Islet precursor cell (in vitro differentiated cells): ENCODE results near the gene CNOT11.
A peak's percentile ranks its signal among the peaks of the same experiment; 100 is the strongest.

ENCODE experiments used
- DNase-seq: peaks from one replicate; pipeline ENCODE4 v3.0.0-alpha.2; 2018

The CNOT11 gene

GRCh38 chr2:101282980-101283379 lies 30.3 kb downstream of the CNOT11 start:
- DNase-seq, result no peak

DNA sequence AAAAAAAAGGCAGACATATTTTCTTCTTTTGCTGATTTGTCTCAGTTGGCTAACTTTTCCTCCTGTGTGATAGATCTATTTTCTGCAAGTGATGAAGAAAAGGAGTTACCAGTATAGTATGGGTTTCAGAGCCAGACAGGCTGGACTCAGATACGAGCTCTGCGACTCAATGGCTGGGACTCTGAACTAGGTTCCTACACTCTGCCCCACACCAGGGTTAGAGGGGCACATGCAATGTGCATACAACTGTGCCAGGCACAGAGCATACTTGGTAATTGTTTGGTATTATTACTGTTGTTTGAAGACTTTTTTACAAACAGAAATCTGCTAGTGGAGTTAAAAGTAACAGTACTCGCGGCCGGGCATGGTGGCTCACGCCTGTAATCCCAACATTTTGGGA lies 34.0 kb downstream of the CNOT11 start:
- no peak for DNase-seq

GRCh38 chr2:101287303-101287702 lies 34.6 kb downstream of the CNOT11 start:
- no peak for DNase-seq

- DNase-seq, result no peak
These were observed 38.0 kb downstream of the CNOT11 start for GRCh38 chr2:101290711-101291110.

DNA sequence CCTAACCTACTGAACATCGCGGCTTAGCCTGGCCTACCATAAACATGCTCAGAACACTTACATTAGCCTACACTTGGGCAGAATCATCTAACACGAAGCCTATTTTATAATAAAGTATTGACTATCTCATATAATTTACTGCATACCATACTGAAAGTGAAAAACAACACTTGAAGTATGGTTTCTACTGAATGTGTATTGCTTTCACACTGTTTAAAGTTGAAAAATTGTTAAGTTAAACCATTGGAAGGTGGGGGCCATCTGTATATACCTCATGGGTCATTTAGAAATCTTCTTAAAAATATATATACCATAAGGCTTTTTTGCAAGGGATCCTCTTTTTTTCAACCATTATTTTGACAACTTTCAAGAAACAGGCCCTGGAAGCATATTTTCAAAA lies 39.3 kb downstream of the CNOT11 start:
- no peak for DNase-seq

DNA sequence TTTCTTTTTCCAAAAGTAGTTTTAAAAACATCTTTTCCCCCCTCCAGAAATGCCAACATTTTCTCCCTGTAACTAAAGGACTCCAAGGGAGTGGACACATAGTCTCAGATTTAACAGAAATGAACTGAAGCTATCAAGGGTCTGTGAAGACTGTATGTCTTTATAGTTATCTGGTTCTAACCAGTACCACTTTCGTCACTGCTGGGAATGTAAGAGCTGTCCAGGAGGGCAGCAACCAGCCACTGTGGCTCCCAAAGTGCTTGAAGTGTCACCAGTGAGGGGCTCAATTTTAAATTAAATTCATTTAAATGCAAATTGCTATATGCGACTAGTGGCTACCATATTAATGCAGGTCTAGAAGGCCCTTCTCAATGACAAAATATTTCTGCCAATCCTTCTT lies 40.9 kb downstream of the CNOT11 start:
- DNase-seq, result no peak

GRCh38 chr2:101294861-101295260 lies 42.2 kb downstream of the CNOT11 start:
- DNase-seq, result no peak

DNA sequence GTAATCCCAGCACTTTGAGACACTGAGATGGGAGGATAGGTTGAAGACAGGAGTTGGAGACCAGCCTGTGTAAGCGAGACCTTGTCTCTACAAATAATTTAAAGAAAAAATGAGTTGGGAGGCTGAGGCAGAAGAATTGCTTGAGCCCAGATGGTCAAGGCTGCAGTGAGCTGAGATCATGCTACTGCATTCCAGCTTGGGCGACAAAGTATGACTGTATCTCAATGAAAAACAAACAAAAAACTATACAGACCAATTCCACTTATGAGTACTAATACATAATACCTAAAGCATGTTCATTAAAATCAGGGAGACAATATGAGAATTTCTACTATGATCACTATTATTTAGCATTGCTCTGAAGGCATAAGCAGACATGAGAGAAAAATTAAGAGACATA lies 43.2 kb downstream of the CNOT11 start:
- no peak for DNase-seq

DNA sequence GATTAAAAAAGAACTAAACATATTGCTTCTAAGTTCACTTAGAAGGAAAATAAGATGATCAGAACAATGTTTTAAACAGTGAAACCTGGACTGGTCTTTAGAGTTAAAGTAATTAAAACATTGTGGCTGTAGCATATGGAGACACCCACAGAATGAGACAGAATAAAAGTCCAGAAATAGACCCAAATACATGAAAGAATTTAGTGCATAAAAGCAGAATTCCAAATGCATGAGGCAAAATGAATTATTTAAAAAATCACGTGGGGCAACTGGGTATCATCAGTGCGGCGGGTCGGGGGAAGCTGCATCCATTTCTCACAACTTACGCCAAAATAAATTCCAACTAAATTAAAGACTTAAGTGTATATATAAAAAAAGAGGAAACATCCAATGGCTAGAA lies 43.7 kb downstream of the CNOT11 start:
- no peak for DNase-seq

DNA sequence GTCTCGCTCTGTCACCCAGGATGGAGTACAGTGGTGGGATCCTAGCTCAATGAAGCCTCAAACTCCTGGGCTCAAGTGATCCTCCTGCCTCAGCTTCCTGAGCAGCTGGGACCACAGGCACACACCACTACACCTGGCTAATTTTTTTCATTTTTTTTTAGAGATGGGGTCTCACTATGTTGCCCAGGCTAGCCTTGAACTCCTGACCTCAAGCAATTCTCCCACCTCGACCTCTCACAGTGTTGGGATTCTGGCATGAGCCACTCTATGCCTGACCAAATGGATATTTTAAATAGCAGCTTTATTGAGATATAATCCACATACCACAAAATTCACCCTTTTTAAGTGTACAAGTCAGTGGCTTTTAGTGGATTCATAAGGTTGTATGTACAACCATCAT lies 44.7 kb downstream of the CNOT11 start:
- DNase-seq, result no peak

GRCh38 chr2:101299604-101300003 lies 46.9 kb downstream of the CNOT11 start:
- DNase-seq, result no peak

DNA sequence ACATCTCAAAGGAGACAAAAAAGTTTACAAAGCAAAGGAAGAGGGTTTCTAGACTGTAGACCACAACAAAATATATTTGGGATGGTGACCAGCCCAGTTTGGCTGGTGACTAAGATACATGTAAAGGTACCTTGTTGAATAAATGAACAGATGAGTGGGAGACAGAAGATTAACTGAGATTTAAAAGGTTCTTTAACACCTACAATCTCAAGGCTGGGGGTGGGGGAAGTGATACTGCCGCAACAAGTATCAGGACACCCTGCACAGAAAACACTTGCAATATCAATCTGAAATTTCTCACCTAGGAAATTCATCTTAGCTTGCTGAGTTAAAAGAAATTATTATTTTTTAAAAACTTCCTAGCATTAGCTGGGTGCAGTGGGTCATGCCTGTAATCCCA lies 47.5 kb downstream of the CNOT11 start:
- DNase-seq, result no peak

- DNase-seq, result no peak
These were observed 48.1 kb downstream of the CNOT11 start for GRCh38 chr2:101300836-101301235.

DNA sequence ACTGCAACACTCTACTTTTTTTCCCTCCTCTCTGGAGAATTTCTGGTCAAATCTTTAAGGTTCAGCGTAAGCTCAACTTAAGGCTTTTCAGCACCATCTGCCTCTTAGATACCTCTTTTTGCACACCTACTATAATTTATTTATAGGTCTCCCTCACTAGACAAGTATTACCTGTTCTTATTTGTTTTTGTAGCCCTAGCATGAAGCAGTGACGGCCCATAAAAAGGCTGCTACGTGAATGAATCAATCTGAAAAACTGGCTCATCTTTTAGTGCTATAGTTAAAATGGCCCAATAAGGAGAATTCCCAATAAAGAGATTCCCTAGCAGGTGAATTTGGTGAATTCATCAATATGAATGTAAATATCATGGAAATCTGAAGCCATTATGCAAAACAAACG lies 49.3 kb downstream of the CNOT11 start:
- no peak for DNase-seq

- DNase-seq, result no peak
These were observed 51.0 kb downstream of the CNOT11 start for GRCh38 chr2:101303688-101304087.

DNA sequence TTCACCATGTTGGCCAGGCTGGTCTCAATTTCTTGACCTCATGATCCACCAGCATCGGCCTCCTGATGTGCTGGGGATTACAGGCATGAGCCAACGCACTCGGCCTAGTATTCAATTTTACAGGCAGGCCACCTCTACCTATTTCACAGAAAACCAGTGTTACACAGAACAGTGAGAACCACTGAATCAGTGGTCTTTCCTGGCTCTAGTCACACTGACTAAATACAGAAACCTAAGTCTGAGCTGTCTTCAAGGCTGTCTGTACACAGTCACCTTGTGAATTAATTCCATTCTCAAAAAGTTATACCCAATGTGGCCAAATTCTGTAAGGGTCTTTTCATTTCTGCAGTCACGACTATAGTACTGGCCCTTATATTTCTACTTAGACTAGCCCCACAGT lies 52.3 kb downstream of the CNOT11 start:
- no peak for DNase-seq

GRCh38 chr2:101305492-101306078 lies 52.9 kb downstream of the CNOT11 start:
- DNase-seq, result peak; percentile 63

GRCh38 chr2:101306410-101306809 lies 53.7 kb downstream of the CNOT11 start:
- no peak for DNase-seq

GRCh38 chr2:101307503-101307902 lies 54.8 kb downstream of the CNOT11 start:
- no peak for DNase-seq

- DNase-seq, result peak; percentile 70
These were observed 55.3 kb downstream of the CNOT11 start for GRCh38 chr2:101307950-101308431.

DNA sequence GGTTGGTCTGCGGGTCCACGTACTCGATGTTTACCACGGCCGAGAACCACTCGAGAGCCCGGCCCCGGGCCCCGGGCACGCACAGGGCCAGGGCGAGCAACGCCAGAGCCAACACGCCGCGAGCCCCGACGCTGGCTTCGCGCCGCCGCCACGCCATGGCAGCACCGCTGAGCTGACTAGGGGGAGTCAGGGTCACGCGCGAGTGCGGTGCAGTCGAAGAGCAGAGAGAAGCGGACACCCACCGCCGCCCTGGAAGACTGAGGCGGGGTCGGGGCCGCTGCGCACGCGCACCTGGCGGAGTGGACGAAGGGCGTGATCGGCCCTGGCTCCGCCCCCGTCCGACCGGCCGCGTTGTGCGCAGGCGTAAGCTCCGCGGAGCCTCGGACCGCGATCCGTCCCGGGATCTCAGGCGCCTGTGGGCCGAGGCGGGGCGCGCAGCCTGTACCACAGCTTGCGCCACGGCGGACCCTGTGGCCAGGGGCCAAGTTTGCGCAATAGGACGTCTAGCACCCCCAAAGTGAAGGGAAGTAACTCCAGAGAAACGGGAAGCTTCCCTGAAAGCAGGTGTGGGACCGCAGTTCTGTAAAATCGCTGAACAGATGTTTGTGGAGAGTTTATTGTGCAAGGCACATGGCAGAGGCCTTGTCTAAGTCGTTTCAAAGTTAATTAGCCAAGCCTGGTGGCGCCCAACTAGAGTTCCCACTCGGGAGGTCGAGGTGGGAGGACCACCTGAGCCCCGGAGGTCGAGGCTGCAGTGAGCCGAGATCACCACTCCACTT lies 55.9 kb downstream of the CNOT11 start, which contains the start of gene RNF149:
Gene RNF149, minus strand, starts transcription at position 270 of the 779 bp plus-strand sequence. Its CDS starts 113 bp downstream, at position 157.
- peak; percentile 94 for DNase-seq

DNA sequence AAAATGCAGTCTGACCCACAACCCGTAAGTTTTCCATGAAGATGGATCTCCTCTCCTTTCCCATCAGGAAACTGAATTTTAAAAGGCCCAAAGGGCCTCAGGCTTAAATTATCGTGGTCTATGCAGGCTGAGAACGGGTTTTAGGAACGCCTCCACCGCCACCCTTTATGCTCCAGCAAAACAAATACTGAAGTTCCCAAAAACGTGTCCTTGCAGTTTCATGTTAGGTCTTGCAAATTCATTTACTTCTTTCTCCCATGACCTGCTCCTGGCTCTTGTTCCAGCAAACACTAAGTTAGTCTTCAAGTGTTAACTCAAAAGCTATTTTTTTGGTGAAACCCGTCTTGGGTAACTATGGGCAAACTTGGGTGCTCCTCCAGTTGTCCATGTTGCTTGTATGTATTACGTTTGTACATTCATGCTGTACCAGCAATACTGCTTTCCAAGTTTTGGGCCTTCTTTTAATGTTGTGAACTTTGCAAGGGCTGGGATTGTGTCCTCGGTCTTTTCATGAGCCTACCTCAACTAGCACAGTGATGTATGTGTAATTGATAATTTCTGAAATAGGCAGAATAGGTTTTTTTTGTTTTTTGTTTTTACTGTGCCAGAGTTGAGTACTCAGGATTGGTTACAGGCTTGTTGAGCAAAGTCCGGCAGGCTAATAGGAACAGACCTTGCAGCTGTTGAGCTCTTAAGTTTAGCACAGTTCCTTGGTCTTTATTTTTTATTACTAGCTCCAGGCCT lies 57.6 kb downstream of the CNOT11 start:
- DNase-seq, result no peak

- no peak for DNase-seq
These were observed 58.4 kb downstream of the CNOT11 start for GRCh38 chr2:101310834-101311695.
